ENCODE data around the gene LAIR1.

LAIR1 gene

DNA sequence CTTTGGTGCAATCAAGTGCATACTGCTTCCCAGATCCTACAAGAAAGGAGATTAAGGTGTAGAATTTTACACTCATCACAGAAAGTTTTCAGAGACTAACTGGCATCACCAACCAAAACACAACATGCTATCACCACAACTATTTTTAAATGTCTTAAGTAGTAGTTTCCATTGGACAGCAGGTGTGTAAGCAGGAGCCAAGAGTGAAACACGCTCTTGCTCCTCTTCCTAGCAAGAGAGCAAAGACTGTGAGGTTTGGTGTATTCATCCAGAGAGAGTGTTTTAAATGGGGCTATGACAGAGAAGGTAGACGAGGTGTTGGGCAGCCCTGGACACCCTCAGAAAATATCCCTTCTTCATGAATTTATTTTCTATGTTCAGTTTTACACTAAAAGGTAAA lies 13.3 kb downstream of the LAIR1 start:
- Histone ChIP-seq H3K4me3 (ENCODE audit: low read length in 2 of 2) (no peak overlapping the region), H3K9me3 (ENCODE audit: control insufficient read depth in 2 of 2, low read length in 2 of 2) (no peaks in the 10 kb centered on the region), H3K9ac (ENCODE audit: low read depth in 1 of 2, low read length in 2 of 2) (no peak overlapping the region), H3K27ac (ENCODE audit: low read depth in 2 of 2, low read length in 2 of 2) (no peak overlapping the region), H3K36me3 (ENCODE audit: control insufficient read depth in 2 of 2, insufficient read depth in 2 of 2, low read length in 2 of 2) (no peaks in the 10 kb centered on the region), H3K4me1 (ENCODE audit: control insufficient read depth in 2 of 2, insufficient read depth in 2 of 2, low read length in 2 of 2) (peaks cover 0 to 2% of the 10 kb centered on the region in 2 donors), H3K27me3 (ENCODE audit: control insufficient read depth in 2 of 2, insufficient read depth in 2 of 2, low read length in 2 of 2) (no peaks in the 10 kb centered on the region)

GRCh38 chr19:54345938-54346386 lies 18.8 kb downstream of the LAIR1 start:
- H3K4me3 ChIP-seq (ENCODE audit: low read length in 2 of 2), result no peak overlapping the region
- no peak overlapping the region for H3K27ac ChIP-seq (ENCODE audit: low read depth in 2 of 2, low read length in 2 of 2)
- no peaks in the 10 kb centered on the region for H3K36me3 ChIP-seq (ENCODE audit: control insufficient read depth in 2 of 2, insufficient read depth in 2 of 2, low read length in 2 of 2)
- no peaks in the 10 kb centered on the region for H3K27me3 ChIP-seq (ENCODE audit: control insufficient read depth in 2 of 2, insufficient read depth in 2 of 2, low read length in 2 of 2)
- H3K9ac ChIP-seq (ENCODE audit: low read depth in 1 of 2, low read length in 2 of 2), result no peak overlapping the region
- H3K4me1 ChIP-seq (ENCODE audit: control insufficient read depth in 2 of 2, insufficient read depth in 2 of 2, low read length in 2 of 2), result peaks cover 0 to 2% of the 10 kb centered on the region in 2 donors
- no peaks in the 10 kb centered on the region for H3K9me3 ChIP-seq (ENCODE audit: control insufficient read depth in 2 of 2, low read length in 2 of 2)

DNA sequence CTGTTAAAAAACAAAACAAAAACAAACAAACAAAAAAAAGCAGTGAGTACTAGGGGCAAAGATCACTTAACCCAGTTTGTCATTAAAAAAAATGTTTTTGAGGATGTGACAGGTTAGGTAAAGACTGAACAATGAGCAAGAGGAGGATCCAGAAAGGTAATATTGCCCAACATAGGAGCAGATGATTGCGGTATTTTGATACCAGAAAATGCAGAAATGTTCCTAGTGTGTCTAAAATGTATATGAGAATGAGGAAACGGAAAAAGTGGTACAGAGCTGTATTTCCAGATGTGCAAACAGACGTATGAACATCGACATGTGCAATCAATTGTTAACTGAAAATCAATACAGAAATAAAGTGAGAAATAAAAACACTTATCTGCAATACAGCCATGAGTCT lies 20.9 kb downstream of the LAIR1 start:
- no peaks in the 10 kb centered on the region for H3K36me3 ChIP-seq (ENCODE audit: control insufficient read depth in 2 of 2, insufficient read depth in 2 of 2, low read length in 2 of 2)
- H3K9me3 ChIP-seq (ENCODE audit: control insufficient read depth in 2 of 2, low read length in 2 of 2), result no peaks in the 10 kb centered on the region
- H3K27me3 ChIP-seq (ENCODE audit: control insufficient read depth in 2 of 2, insufficient read depth in 2 of 2, low read length in 2 of 2), result no peaks in the 10 kb centered on the region
- peaks cover 0 to 2% of the 10 kb centered on the region in 2 donors for H3K4me1 ChIP-seq (ENCODE audit: control insufficient read depth in 2 of 2, insufficient read depth in 2 of 2, low read length in 2 of 2)
- H3K9ac ChIP-seq (ENCODE audit: low read depth in 1 of 2, low read length in 2 of 2), result no peak overlapping the region
- H3K27ac ChIP-seq (ENCODE audit: low read depth in 2 of 2, low read length in 2 of 2), result no peak overlapping the region
- H3K4me3 ChIP-seq (ENCODE audit: low read length in 2 of 2), result no peak overlapping the region

DNA sequence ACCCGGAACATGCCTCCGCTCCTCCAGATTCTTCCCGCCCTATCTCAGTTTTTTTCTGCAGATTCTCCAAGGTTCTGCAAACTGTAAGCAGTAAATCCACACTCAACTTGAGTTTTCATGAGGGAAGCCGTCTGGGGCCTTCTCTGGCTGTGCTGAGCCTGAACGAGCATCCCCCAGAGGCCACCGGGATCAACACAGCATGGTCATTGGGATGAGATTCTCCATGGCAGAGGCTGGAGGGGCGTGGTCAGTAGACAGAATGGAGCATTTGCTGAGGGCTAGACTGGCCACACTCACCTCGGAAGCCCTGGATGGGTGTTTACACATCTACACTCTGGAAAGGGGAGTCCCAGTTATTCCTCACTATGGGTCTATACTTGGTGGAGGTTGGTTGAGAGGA lies 23.4 kb downstream of the LAIR1 start:
- Histone ChIP-seq H3K4me3 (ENCODE audit: low read length in 2 of 2) (no peak overlapping the region), H3K4me1 (ENCODE audit: control insufficient read depth in 2 of 2, insufficient read depth in 2 of 2, low read length in 2 of 2) (no peaks in the 10 kb centered on the region), H3K27me3 (ENCODE audit: control insufficient read depth in 2 of 2, insufficient read depth in 2 of 2, low read length in 2 of 2) (no peaks in the 10 kb centered on the region), H3K36me3 (ENCODE audit: control insufficient read depth in 2 of 2, insufficient read depth in 2 of 2, low read length in 2 of 2) (no peaks in the 10 kb centered on the region), H3K9ac (ENCODE audit: low read depth in 1 of 2, low read length in 2 of 2) (no peak overlapping the region), H3K9me3 (ENCODE audit: control insufficient read depth in 2 of 2, low read length in 2 of 2) (no peaks in the 10 kb centered on the region), H3K27ac (ENCODE audit: low read depth in 2 of 2, low read length in 2 of 2) (no peak overlapping the region)

- Histone ChIP-seq H3K4me1 (ENCODE audit: control insufficient read depth in 2 of 2, insufficient read depth in 2 of 2, low read length in 2 of 2) (no peaks in the 10 kb centered on the region), H3K27ac (ENCODE audit: low read depth in 2 of 2, low read length in 2 of 2) (no peak overlapping the region), H3K9me3 (ENCODE audit: control insufficient read depth in 2 of 2, low read length in 2 of 2) (no peaks in the 10 kb centered on the region), H3K4me3 (ENCODE audit: low read length in 2 of 2) (no peak overlapping the region), H3K36me3 (ENCODE audit: control insufficient read depth in 2 of 2, insufficient read depth in 2 of 2, low read length in 2 of 2) (no peaks in the 10 kb centered on the region), H3K9ac (ENCODE audit: low read depth in 1 of 2, low read length in 2 of 2) (no peak overlapping the region), H3K27me3 (ENCODE audit: control insufficient read depth in 2 of 2, insufficient read depth in 2 of 2, low read length in 2 of 2) (no peaks in the 10 kb centered on the region)
Observed at GRCh38 chr19:54339646-54340358, 24.9 kb downstream of the LAIR1 start.

DNA sequence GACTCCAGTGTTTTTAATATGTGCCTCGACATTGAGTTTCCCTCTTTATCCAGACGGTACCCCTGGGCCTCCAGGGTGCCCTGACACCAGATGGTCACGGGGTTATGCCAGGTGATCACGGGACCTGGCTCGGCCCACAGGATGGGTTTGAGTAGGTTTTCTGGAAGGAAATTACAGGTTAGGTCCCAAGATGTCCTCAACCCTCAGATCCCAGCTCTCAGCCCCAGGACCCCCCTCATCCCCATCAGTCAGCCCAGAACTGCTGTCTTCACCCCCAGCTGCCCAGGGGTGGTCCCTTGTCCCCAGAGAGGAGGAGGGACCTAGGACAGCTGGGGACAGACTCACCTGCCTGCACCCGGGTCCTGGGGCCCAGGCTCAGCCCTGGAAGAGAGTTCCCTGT lies 26.2 kb downstream of the LAIR1 start:
- Histone ChIP-seq H3K27me3 (ENCODE audit: control insufficient read depth in 2 of 2, insufficient read depth in 2 of 2, low read length in 2 of 2) (no peaks in the 10 kb centered on the region), H3K36me3 (ENCODE audit: control insufficient read depth in 2 of 2, insufficient read depth in 2 of 2, low read length in 2 of 2) (no peaks in the 10 kb centered on the region), H3K4me1 (ENCODE audit: control insufficient read depth in 2 of 2, insufficient read depth in 2 of 2, low read length in 2 of 2) (no peaks in the 10 kb centered on the region), H3K9me3 (ENCODE audit: control insufficient read depth in 2 of 2, low read length in 2 of 2) (no peaks in the 10 kb centered on the region), H3K27ac (ENCODE audit: low read depth in 2 of 2, low read length in 2 of 2) (no peak overlapping the region), H3K4me3 (ENCODE audit: low read length in 2 of 2) (no peak overlapping the region), H3K9ac (ENCODE audit: low read depth in 1 of 2, low read length in 2 of 2) (no peak overlapping the region)

DNA sequence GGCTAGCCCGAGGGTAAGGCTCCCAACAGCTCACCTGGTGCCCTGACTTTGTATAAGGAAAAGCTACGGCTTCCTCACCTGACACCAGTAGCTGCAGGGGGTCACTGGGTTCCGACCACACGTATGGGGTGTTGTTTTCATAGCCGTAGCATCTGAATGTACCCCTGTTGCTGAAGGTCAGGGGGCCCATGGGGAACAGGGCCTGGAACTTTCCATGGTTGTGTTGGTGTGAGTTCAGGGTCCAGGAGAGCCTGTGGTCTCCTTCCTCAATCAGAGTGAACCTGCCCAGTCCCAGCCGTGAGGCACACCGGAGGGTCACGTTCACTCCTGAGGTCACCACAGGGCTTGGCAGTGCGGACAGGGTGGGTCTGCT lies 26.9 kb downstream of the LAIR1 start:
- H3K36me3 ChIP-seq (ENCODE audit: control insufficient read depth in 2 of 2, insufficient read depth in 2 of 2, low read length in 2 of 2), result no peaks in the 10 kb centered on the region
- H3K27me3 ChIP-seq (ENCODE audit: control insufficient read depth in 2 of 2, insufficient read depth in 2 of 2, low read length in 2 of 2), result no peaks in the 10 kb centered on the region
- H3K9me3 ChIP-seq (ENCODE audit: control insufficient read depth in 2 of 2, low read length in 2 of 2), result no peaks in the 10 kb centered on the region
- no peak overlapping the region for H3K27ac ChIP-seq (ENCODE audit: low read depth in 2 of 2, low read length in 2 of 2)
- no peak overlapping the region for H3K4me3 ChIP-seq (ENCODE audit: low read length in 2 of 2)
- no peaks in the 10 kb centered on the region for H3K4me1 ChIP-seq (ENCODE audit: control insufficient read depth in 2 of 2, insufficient read depth in 2 of 2, low read length in 2 of 2)
- H3K9ac ChIP-seq (ENCODE audit: low read depth in 1 of 2, low read length in 2 of 2), result no peak overlapping the region

- Histone ChIP-seq H3K9ac (ENCODE audit: low read depth in 1 of 2, low read length in 2 of 2) (no peak overlapping the region), H3K27ac (ENCODE audit: low read depth in 2 of 2, low read length in 2 of 2) (no peak overlapping the region), H3K9me3 (ENCODE audit: control insufficient read depth in 2 of 2, low read length in 2 of 2) (no peaks in the 10 kb centered on the region)
Observed at GRCh38 chr19:54336893-54337857, 27.6 kb downstream of the LAIR1 start.

DNA sequence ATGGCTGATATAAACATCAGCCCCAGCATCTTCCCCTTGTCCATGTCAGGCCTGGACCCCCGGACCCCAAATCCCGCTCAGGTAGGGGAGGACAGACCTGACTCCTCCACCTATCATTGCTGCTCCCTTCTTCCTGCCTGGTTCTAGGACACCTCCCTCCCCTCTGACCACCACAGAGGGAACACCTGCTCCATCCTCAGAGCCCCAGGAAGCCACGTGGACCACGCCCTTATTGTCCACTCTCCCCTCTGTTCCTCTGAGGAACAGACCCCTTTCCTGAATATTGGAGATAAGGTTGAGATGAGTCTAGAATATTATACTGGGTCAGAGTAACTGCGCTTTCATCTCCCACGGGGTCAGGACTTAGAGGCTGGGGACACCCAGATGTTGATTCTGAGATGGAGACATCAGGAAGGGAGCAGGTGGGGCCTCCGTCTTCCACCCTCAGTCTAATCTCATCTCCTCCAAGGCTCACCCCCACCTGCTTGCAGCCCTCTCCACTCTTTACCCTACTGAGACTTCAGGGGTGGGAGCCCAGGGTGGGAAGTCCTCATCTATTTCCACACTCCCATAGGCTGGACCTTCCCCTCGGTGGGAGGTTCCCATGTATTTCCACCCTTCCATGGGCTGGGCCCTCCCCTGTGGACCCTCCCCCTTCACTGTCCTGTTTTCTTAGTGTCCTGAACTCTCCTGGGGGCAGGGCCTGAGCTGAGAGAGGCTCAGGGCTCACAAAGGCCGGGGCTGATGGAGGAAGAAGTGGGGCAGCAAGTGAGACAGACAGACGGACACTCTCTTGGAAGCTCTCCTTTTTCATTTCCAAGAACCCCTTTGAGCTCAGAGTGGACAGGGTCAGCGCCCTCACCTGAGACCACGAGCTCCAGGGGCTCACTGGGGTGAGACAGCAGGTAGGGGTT lies 28.5 kb downstream of the LAIR1 start:
- H3K27ac ChIP-seq (ENCODE audit: low read depth in 2 of 2, low read length in 2 of 2), result no peak overlapping the region
- no peaks in the 10 kb centered on the region for H3K27me3 ChIP-seq (ENCODE audit: control insufficient read depth in 2 of 2, insufficient read depth in 2 of 2, low read length in 2 of 2)
- no peaks in the 10 kb centered on the region for H3K9me3 ChIP-seq (ENCODE audit: control insufficient read depth in 2 of 2, low read length in 2 of 2)
- H3K9ac ChIP-seq (ENCODE audit: low read depth in 1 of 2, low read length in 2 of 2), result no peak overlapping the region
- no peaks in the 10 kb centered on the region for H3K4me1 ChIP-seq (ENCODE audit: control insufficient read depth in 2 of 2, insufficient read depth in 2 of 2, low read length in 2 of 2)
- H3K4me3 ChIP-seq (ENCODE audit: low read length in 2 of 2), result no peak overlapping the region
- H3K36me3 ChIP-seq (ENCODE audit: control insufficient read depth in 2 of 2, insufficient read depth in 2 of 2, low read length in 2 of 2), result no peaks in the 10 kb centered on the region

More at GRCh38 chr19:54336893-54337857, 27.6 kb downstream of the LAIR1 start:
- no peaks in the 10 kb centered on the region for H3K27me3 ChIP-seq (ENCODE audit: control insufficient read depth in 2 of 2, insufficient read depth in 2 of 2, low read length in 2 of 2)
- no peaks in the 10 kb centered on the region for H3K4me1 ChIP-seq (ENCODE audit: control insufficient read depth in 2 of 2, insufficient read depth in 2 of 2, low read length in 2 of 2)
- H3K36me3 ChIP-seq (ENCODE audit: control insufficient read depth in 2 of 2, insufficient read depth in 2 of 2, low read length in 2 of 2), result no peaks in the 10 kb centered on the region
- no peak overlapping the region for H3K4me3 ChIP-seq (ENCODE audit: low read length in 2 of 2)

All from mucosa of rectum (tissue), 2 donors.